HK-2 (cell line): ENCODE data around the gene EDARADD.

Source experiments
- DNase-seq: peaks from one replicate; pipeline ENCODE4 v3.0.0-alpha.2; 2018; ENCODE audit not compliant: unreplicated experiment

EDARADD gene

DNA sequence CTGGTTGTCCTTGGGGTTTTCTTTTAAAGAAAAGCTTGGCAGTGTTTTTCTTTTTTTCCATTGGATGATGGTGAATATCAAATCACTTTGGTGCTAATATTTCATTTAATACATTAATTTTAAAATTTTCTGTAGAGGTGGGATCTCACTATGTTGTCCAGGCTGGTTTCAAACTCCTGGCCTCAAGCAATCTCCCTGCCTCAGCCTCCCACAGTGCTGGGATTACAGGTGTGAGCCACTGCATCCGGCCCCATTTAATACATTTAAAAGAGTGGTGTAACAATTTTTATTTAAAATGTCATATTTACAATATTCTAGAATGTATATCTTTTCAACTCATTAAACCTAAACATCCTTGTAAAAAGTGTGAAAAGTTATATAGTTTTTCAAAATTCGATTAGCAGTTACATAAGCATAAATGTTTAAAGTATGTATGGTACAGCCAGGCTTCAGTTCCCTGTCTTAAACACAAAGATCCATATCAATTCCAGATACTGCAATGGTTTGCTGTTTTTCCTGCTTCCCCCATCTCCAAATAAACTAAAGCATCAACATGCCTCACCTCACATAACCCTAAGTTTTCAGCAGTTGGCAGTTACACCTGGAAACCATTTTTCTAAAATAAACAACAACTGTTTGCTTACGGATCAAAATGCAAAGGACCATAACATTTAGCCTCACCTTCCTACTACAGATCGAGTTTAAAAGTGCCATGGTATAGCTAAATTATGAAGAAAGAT is 120.8 kb downstream of the EDARADD start:
- no peak for DNase-seq

DNA sequence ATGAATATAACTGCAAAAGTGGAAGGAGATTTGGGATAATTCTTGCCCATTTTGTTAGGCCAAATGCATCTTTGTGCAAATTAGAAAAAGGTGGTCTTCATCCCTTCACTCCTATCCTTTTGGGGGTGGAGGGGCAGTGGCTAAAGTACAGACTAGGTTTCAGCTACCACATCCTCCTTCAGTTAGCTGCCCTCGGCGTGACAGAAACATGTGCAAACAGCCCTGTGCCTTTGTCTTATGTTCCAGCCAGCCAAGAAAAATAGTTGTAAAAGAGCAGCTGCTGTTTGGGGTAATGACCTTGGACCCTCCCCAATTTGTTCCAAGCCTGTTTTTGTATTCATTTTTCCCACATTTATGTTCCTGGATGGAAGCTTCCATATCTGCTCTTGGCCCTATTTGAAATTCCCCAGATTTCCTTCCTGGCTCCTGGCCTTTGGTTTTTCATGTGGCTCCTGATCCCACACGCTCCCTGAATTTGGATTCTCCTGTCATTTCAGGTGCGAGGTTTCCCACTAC is 121.4 kb downstream of the EDARADD start:
- DNase-seq: no peak

DNA sequence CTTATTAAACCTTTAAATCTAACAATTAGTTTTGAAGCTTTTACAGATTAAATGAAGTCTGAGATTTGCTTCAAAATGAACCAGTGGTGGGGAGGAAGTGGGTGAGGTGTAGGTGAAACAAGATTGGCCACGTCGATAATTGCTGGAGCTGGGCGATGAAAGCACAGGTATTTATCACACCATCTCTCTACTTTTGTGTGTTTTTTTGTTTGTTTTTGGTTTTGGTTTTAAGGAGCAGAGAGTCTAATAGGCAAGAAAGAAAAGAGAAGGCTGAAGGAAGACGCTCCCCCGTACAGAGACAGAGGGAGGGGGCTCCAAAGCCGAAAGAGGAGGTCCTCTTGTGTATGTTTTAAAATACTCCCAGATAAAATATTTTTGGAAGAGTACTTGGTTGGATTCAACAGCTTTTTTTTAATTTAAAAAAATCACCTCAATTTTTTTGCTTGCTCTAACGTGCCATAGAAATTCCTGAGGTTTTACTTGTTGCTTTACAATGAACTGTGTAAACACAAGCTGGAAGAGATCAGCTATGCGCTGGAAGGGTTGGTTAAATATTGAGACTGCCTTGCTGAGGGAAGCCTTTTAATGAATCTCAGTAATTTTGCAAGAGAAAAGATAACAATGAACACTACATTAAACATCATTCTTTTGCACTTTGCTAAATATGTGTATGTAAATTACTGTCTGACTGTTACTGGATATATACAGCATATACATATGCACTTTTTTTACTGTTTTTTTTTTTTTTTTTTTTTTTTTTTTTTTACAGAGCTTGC is 123.0 kb downstream of the EDARADD start:
- DNase-seq: no peak

DNA sequence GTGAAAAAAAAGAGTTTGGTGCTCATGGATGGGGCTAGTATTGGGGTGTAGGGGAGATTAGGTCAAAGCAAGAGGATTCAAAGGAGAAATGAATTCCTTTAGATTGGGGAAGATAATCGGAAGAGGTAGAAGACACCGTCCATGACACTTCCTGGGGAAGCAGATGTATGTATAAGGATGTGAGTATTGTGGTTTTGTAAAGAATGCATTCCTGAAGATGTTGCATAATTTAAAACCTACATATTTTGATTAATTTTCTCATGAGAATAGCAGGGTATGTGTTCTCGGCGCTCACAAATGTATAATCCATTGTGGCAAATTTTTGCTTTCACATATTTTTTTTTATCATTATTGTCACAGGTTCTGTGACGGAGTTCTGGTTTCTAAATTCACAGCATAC is 124.2 kb downstream of the EDARADD start:
- DNase-seq: no peak

DNA sequence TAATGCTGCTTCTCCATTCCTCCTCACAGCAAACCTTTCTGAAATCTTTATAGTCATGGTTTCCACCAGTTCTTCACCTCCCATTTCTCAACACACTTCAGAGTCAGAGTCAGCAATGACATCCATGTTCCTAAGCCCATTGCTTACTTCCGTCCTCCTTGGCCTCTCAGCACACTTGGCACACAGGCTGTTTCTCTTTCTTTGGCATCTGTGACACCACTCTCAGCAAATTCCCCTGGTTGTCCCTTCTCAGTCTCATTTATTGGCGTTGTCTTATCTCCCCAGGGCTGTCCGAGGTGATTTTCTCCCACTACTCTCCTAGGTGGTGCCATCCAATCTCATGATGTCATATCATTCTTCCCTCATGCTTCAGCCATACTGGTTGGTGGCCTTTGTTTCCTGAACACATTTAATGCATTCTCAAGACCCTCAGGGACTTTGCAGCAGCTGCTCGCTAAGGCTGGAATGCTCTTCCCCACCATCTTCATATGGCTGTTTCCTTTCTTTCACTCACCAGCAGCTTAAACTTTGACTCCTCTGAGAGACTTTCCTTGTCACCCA is 126.4 kb downstream of the EDARADD start:
- no peak for DNase-seq

DNA sequence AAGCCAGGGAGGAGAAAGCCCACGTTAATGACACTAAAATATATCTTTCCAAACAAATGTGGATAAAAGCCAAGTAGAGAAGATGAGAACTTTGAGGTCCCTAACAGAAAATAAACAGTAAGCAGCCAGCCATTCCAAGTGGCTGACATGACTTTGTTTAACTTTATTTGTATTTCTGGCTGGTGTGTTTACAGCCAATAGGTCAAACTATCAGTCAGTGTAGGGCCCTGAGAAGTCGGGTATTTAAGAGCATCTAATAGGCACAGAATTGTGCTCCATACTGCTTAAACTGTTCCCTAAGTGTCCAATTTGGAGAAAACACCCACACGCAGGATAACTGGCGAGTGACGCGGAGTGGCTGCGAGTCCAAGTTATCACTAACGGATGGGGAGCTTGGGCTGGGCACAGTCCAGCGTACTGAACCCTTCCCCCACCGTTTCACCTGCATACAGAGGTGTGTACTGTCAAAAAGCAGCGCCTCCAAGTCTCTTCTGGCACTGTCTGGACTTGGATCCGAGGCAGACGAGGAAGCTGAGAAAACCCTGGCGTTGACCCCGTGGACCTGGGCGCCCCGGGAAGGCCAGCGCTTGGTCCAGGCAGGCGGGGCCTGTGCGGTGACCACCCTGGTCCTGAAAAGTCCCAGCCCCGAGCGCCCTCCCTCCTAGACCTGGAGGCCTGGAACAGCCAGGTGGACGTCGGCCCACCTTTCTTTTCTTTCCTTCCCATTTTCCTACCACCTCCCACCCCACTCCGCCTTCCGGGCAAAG is 129.0 kb downstream of the EDARADD start:
- no peak for DNase-seq

DNA sequence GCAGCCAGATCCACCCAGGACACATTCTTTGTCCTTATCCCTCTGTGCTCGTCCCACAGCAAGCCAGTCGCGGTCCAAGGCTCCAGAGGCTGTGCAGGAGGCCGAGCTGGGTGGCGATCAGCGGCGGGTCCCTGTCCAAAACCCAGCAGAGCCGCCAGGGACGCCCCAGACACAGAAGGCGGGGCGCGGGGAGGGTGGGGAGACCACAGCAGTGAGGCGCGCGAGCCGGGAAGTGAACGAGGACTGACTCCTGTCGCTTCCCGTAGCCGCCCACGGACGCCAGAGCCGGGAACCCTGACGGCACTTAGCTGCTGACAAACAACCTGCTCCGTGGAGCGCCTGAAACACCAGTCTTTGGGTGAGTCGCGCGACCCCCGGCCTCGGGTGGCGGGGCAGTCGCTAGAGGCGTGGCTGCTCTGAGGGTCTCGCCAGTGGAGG is 129.6 kb downstream of the EDARADD start, which contains the start of gene LGALS8:
Gene LGALS8, plus strand, starts transcription at position 279 of the 438 bp plus-strand sequence. CDS start 2,089 bp downstream, outside the sequence.
- DNase-seq: peak; percentile 88

DNA sequence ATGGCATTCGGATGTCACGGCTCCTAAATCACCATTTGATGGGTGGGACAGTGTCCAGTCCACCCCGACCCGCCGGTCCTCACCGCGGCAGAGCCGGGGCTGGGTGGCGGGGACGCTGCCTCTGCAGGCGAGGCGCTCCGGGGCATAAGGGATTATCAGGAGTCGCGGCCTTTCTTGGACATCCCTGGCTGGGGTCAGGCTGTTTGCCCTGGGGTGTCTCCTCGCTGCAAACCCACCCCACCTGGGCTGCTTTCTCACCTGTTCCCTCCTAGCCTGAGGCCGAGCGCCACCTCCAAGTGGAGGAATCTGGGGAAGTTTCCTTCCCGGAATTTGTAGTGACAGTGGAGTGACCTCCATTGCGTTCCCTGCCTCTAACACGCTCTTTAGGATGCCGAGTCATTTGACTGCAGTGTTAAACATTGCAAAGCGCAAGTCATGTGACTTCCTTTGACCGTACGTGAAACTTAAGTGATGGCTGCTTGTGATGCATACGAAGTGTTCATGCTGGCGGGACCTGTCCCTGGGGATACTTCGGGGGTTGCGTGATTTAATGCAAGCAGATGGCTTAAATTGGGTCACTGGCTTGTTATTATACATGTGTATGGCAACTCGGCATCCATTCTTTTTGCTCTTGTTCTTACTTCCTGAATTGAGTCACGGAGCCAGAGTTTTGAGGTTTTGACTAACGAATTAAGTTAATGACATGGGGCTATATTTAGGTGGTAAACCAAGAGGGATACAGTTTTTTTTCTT is 130.2 kb downstream of the EDARADD start:
- DNase-seq: peak; percentile 67

DNA sequence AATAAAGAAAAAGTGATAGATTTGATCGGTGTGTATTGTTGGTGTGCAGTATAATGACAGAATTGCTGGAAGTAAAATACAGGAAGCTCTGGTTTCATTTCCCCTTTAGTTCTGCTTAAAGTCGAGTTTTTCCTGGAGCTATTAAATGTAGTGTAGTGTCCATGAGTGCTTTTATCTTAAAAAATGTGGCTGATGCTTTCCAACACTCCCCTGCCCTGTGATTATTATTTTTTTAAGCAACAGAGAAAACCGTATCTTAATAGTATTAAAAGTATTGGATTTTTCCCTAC is 130.8 kb downstream of the EDARADD start:
- no peak for DNase-seq

DNA sequence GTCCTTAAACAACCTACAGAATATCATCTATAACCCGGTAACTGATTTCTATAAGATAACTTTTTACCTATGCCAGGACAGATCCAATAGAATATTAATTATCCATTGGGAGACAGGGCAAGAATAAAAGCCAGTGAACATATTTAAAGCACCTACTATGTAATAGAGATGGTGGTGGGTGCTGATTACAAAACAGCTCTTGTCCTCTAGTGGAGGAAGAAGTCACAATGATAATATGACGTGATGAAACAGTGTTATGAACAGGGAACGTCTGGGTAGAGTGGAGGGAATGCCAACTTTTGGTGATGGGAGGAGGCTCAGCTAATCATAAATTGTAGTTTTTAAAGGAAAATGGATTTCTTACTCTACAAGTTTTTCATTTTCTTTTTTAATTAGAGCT is 132.0 kb downstream of the EDARADD start:
- no peak for DNase-seq

DNA sequence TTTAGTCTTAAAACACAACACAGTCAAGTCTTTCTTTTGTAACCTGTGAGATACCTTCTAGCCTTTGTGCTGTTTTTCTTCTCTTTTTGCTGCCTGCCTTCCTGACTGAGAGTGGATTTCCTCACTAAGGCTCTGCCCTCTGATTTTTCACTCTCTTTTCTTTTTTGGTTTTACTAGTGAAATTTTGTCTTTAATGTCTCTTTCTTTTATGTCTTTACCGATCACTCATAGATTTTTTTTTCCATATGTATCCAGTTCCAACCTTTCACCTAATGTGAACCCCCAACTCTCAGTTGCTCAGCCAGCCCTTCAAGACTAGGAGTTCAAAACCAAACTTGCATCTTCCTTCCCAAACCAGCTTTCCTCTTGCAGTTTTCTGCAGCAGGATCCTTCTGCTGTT is 136.2 kb downstream of the EDARADD start:
- no peak for DNase-seq

DNA sequence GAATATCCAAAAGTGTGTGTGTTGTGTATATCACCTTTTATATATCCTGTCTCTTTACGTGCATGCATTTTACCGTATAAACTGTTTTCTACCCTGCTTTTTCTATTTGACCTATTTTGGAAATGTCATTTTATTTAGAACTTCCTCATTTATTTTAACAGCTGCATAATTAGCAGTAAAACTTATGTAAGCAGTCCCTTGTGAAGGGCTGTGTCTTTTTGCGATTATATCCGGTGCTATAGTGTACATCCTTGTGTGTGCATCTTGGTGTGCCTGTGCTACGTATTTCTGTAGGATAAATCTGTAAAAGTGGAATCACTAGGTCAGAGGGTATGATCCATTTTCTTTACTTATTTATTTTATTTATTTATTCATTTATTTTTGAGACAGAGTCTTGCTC is 136.9 kb downstream of the EDARADD start:
- no peak for DNase-seq

DNA sequence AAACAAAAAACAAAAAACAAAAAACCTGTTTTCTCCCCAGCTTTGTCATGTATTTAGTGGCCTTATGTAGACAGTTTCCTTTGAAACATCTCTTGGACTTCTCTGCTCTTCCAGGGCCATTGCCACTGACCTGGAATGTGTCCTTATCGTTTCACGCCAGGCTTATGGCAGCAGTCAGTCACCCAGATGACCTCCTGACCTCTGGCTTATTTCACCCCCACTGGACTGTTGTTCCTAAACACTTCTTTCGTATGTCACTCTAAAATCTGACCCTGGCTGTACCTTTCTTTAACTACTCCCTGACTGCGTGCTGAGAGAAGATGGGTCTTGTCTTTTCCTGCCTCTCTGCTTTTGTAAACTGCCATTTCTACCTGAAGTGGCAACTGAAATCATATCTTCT is 138.8 kb downstream of the EDARADD start:
- no peak for DNase-seq

DNA sequence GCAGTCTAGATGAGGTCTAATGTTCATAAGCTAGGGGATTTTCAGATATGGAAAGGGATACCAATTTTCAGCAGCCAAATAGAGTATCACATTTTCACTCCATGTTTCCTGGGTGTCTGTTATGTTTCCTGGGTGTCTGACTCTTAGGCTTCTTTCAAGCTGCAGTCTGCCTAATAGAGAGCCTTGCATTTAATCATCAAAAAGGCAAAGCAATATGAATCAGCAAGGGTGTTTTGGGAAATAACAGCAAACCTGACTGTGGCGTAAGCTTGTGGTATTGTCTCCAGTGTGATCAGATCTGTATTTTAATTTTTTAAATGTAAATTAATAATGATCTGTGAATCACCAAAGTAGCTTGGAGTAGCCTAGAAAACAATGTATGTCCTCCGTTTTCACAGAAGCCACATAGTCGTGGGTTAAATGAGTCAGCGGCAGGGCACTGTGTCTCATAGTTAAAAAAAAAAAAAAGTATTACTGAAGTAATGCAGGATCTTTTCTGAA is 140.1 kb downstream of the EDARADD start:
- DNase-seq: no peak
